IMR-90 (cell line): Measurements from ENCODE around the gene CCDC50. TPM values are rescaled to one million over a fixed set of nuclear protein-coding genes. Genes with fewer than 3 reads are reported as not detected.

Experiments
- ATAC-seq: fragments of 200-7000 bp; cut with Tn5 transposase; 2 replicates; pipeline ENCODE4 v1.9.1; 2020; ENCODE audit warnings: low read depth, mild to moderate bottlenecking, moderate library complexity
- BruUV-seq: library from RNA; stranded (reverse); fragments of 400-500 nt; replicated peaks from 2 replicates; lab custom pipeline; 2021; lab: Mats Ljungman, UMichigan
- CTCF ChIA-PET: fragments of 300-600 bp; formaldehyde crosslinking; extraction: SDS; loops from one replicate; lab custom pipeline; 2021; ENCODE audit warnings: antibody characterized with exemption; lab: Yijun Ruan, JAX
- POLR2A ChIA-PET: fragments of 300-600 bp; sonication (Branson Sonifier 250); formaldehyde crosslinking; loops from one replicate; lab custom pipeline; 2022; ENCODE audit warnings: antibody characterized with exemption; ENCODE audit not compliant: unreplicated experiment; lab: Charles Lee
- DNase-seq: peaks from one replicate; pipeline ENCODE4 v3.0.0; 2013
- H2AFZ ChIP-seq: replicated peaks from 2 replicates; pipeline ENCODE3; 2013; ENCODE audit warnings: low read length, mild to moderate bottlenecking; ENCODE audit not compliant: poor library complexity
- H2AK5ac ChIP-seq: 2 replicates; pipeline ENCODE4 v1.6.1; 2013; ENCODE audit warnings: low read depth, low read length, inconsistent platforms
- H2AK9ac ChIP-seq: replicated peaks from 2 replicates; pipeline ENCODE3; 2013; ENCODE audit warnings: mild to moderate bottlenecking, low read depth, low read length, moderate library complexity; ENCODE audit not compliant: poor library complexity
- H2BK120ac ChIP-seq: 2 replicates; pipeline ENCODE4 v1.6.1; 2013; ENCODE audit warnings: low read depth, low read length, inconsistent platforms
- H2BK15ac ChIP-seq: 3 replicates; pipeline ENCODE4 v1.6.1; 2013; ENCODE audit warnings: low read depth, low read length, inconsistent platforms
- H2BK20ac ChIP-seq: 2 replicates; pipeline ENCODE4 v1.6.1; 2013; ENCODE audit warnings: low read depth, mild to moderate bottlenecking, inconsistent platforms, low read length, moderate library complexity
- H2BK5ac ChIP-seq: 2 replicates; pipeline ENCODE4 v1.6.1; 2013; ENCODE audit warnings: mild to moderate bottlenecking, low read depth, low read length, inconsistent platforms; ENCODE audit not compliant: poor library complexity, severe bottlenecking
- H3K14ac ChIP-seq: replicated peaks from 2 replicates; pipeline ENCODE4 v1.6.1; 2013; ENCODE audit warnings: low read depth, low read length, inconsistent platforms
- H3K18ac ChIP-seq: 2 replicates; pipeline ENCODE4 v1.6.1; 2013; ENCODE audit warnings: low read depth, low read length, control low read depth
- H3K23ac ChIP-seq: 2 replicates; pipeline ENCODE4 v1.6.1; 2013; ENCODE audit warnings: low read depth, low read length, inconsistent platforms
- H3K27ac ChIP-seq: 2 replicates; pipeline ENCODE4 v1.5.1; 2013; ENCODE audit warnings: mild to moderate bottlenecking, control low read depth, low read length; ENCODE audit not compliant: insufficient read depth
- H3K27me3 ChIP-seq: 2 replicates; pipeline ENCODE4 v1.6.1; 2013; ENCODE audit warnings: low read length; ENCODE audit not compliant: control insufficient read depth, insufficient read depth
- H3K36me3 ChIP-seq: 2 replicates; pipeline ENCODE4 v1.6.1; 2013; ENCODE audit warnings: low read length, mixed read lengths; ENCODE audit not compliant: control insufficient read depth, insufficient read depth
- H3K4ac ChIP-seq: 2 replicates; pipeline ENCODE4 v1.6.1; 2013; ENCODE audit warnings: low read depth, low read length, inconsistent platforms
- H3K4me1 ChIP-seq: 2 replicates; pipeline ENCODE4 v1.6.1; 2013; ENCODE audit warnings: low read length, mixed read lengths; ENCODE audit not compliant: control insufficient read depth, insufficient read depth
- H3K4me2 ChIP-seq: 2 replicates; pipeline ENCODE4 v1.6.1; 2013; ENCODE audit warnings: low read depth, mild to moderate bottlenecking, control low read depth, low read length, moderate library complexity
- H3K4me3 ChIP-seq: 2 replicates; pipeline ENCODE4 v1.5.1; 2013; ENCODE audit warnings: low read depth, mild to moderate bottlenecking, control low read depth, low read length, moderate library complexity; ENCODE audit not compliant: insufficient read depth
- H3K56ac ChIP-seq: 2 replicates; pipeline ENCODE4 v1.6.1; 2013; ENCODE audit warnings: low read length, inconsistent platforms; ENCODE audit not compliant: insufficient read depth; ENCODE audit errors: extremely low read depth
- H3K79me1 ChIP-seq, 2 experiments: 2 replicates each; pipeline ENCODE4 v1.6.1; 2013; ENCODE audit warnings: low read length in 2 of 2, inconsistent platforms in 1 of 2, low read depth in 1 of 2
- H3K9ac ChIP-seq: 2 replicates; pipeline ENCODE4 v1.6.1; 2013; ENCODE audit warnings: low read depth, low read length, control low read depth
- H3K9me1 ChIP-seq: 2 replicates; pipeline ENCODE4 v1.6.1; 2013; ENCODE audit warnings: low read length, inconsistent platforms; ENCODE audit not compliant: insufficient read depth
- H3K9me3 ChIP-seq: 2 replicates; pipeline ENCODE4 v1.6.1; 2013; ENCODE audit warnings: low read length; ENCODE audit not compliant: control insufficient read depth, insufficient read depth
- H4K20me1 ChIP-seq: 2 replicates; pipeline ENCODE4 v1.6.1; 2013; ENCODE audit warnings: low read length, inconsistent platforms; ENCODE audit not compliant: insufficient read depth
- H4K5ac ChIP-seq: 2 replicates; pipeline ENCODE4 v1.6.1; 2013; ENCODE audit warnings: mild to moderate bottlenecking, low read depth, low read length, control low read depth
- H4K8ac ChIP-seq, 2 experiments: 2 replicates each; pipeline ENCODE4 v1.6.1; 2013; ENCODE audit warnings: low read depth in 2 of 2, low read length in 2 of 2, control low read depth in 1 of 2, inconsistent platforms in 1 of 2
- H4K91ac ChIP-seq: 2 replicates; pipeline ENCODE4 v1.6.1; 2013; ENCODE audit warnings: low read depth, low read length, inconsistent platforms; ENCODE audit not compliant: insufficient read depth
- BHLHE40 ChIP-seq: fragments of 150-350 bp; IDR thresholded peaks from 2 replicates; pipeline ENCODE4 v1.6.1; 2016; ENCODE audit warnings: mild to moderate bottlenecking, low read depth, low read length
- CEBPB ChIP-seq: IDR thresholded peaks from 2 replicates; pipeline ENCODE4 v1.6.1; 2012; ENCODE audit warnings: low read depth, low read length, improper control_type of control experiment
- CHD1 ChIP-seq: IDR thresholded peaks from 2 replicates; pipeline ENCODE4 v1.6.1; 2012; ENCODE audit warnings: low read depth, low read length, improper control_type of control experiment
- CTCF ChIP-seq: conservative IDR thresholded peaks from 2 replicates; pipeline ENCODE4 v1.5.1; 2012; ENCODE audit warnings: mild to moderate bottlenecking, low read depth, low read length, improper control_type of control experiment
- MAFK ChIP-seq: IDR thresholded peaks from 2 replicates; pipeline ENCODE4 v1.6.1; 2012; ENCODE audit warnings: low read depth, low read length, improper control_type of control experiment
- MXI1 ChIP-seq: IDR thresholded peaks from 2 replicates; pipeline ENCODE4 v1.6.1; 2012; ENCODE audit warnings: low read depth, mild to moderate bottlenecking, low read length, moderate library complexity, borderline replicate concordance
- NFE2L2 ChIP-seq: fragments of 150-350 bp; IDR thresholded peaks from 2 replicates; pipeline ENCODE4 v1.6.1; 2016; ENCODE audit warnings: low read depth, mild to moderate bottlenecking, low read length
- POLR2A ChIP-seq: IDR thresholded peaks from 2 replicates; pipeline ENCODE4 v1.6.1; 2012; ENCODE audit warnings: mild to moderate bottlenecking, low read depth, low read length
- RAD21 ChIP-seq: IDR thresholded peaks from 2 replicates; pipeline ENCODE4 v1.6.1; 2012; ENCODE audit warnings: low read length, improper control_type of control experiment
- RCOR1 ChIP-seq: IDR thresholded peaks from 2 replicates; pipeline ENCODE4 v1.6.1; 2012; ENCODE audit warnings: mild to moderate bottlenecking, low read length, improper control_type of control experiment; ENCODE audit not compliant: insufficient replicate concordance
- USF2 ChIP-seq: fragments of 150-350 bp; IDR thresholded peaks from 2 replicates; pipeline ENCODE4 v1.6.1; 2017; ENCODE audit warnings: mild to moderate bottlenecking, antibody characterized with exemption, low read length, low read depth
- WGBS, 2 experiments: methylation state at CpG; one replicate each; pipeline versions ENCODE4 v1.1.5 to v1.1.7; 2013; ENCODE audit warnings: missing lambda C conversion rate in 2 of 2; ENCODE audit not compliant: insufficient read length in 1 of 2; ENCODE audit errors: extremely low coverage in 2 of 2; 5-methylcytosine and 5-hydroxymethylcytosine counted together
- dilution Hi-C: fragments of 300-500 bp; cut with HindIII; formaldehyde crosslinking; loops from one replicate; pipeline ENCODE4 v1.14.3; 2018; ENCODE audit warnings: low sequenced_read_pairs; ENCODE audit not compliant: unreplicated experiment
- in situ Hi-C: fragments of 300-500 bp; cut with MboI; formaldehyde crosslinking; loops from 3 replicates; pipeline ENCODE4 v1.14.3; 2019; ENCODE audit warnings: low sequenced_read_pairs, inconsistent platforms, mixed read lengths
- intact Hi-C: fragments of 100-400 bp; cut with micrococcal nuclease; formaldehyde crosslinking; loops from 2 replicates; pipeline ENCODE4 v1.10.0; 2022
- polyA plus RNA-seq, 3 experiments: library from polyadenylated mRNA; depleted of rRNA; stranded (reverse); fragments of >200 nt; gene quantifications; 2 replicates each; pipeline ENCODE4 v1.2.3, GENCODE V29; 2012; ENCODE audit warnings: low replicate concordance in 1 of 3
- total RNA-seq: library from RNA; depleted of rRNA; stranded (reverse); fragments of >200 nt; gene quantifications from 2 replicates; pipeline ENCODE4 v1.2.3, GENCODE V29; 2012

Gene CCDC50
- total and polyA plus RNA-seq, 2 of the 4 experiments (the other 2 are of a cell fraction), result 59.0 to 63.1 TPM

GRCh38 chr3:191345334-191345733 lies 16.1 kb downstream of the CCDC50 start:
- Histone ChIP-seq H3K9me3 (no peaks in the 10 kb centered on the region), H3K4me3 (no peak overlapping the region), H2BK20ac (no peak overlapping the region), H4K8ac (no peak overlapping the region), H3K9ac (no peak overlapping the region), H3K4me1 (peaks cover 18% of the 10 kb centered on the region), H3K18ac (no peak overlapping the region), H3K27ac (no peak overlapping the region), H3K4me2 (peak overlapping the region; percentile 17; the same call in 1 of the 2 replicates), H4K5ac (no peak overlapping the region), H3K14ac (no peak overlapping the region), H2BK15ac (no peak overlapping the region), H3K79me1 (peaks cover 3 to 51% of the 10 kb centered on the region in 2 experiments; a peak in 2 of 4 replicates), H3K23ac (no peak overlapping the region), H2BK120ac (no peak overlapping the region), H4K20me1 (peaks cover 46% of the 10 kb centered on the region; the same call in 1 of the 2 replicates), H2AK9ac (no peak overlapping the region), H3K56ac (no peak overlapping the region), H3K36me3 (no peaks in the 10 kb centered on the region; the same call in 1 of the 2 replicates), H2BK5ac (peak overlapping the region; percentile 29), H2AFZ (no peak overlapping the region), H4K91ac (no peak overlapping the region), H3K4ac (no peak overlapping the region), H2AK5ac (no peak overlapping the region), H3K27me3 (no peaks in the 10 kb centered on the region), H3K9me1 (peaks cover 8% of the 10 kb centered on the region)
- TF ChIP-seq CHD1, result no peak
- peak; percentile 18; the same call in 1 of the 2 replicates for TF ChIP-seq NFE2L2
- no peak for TF ChIP-seq CTCF
- TF ChIP-seq MAFK, result peak; percentile 44; the same call in 1 of the 2 replicates
- TF ChIP-seq RAD21, result no peak
- TF ChIP-seq BHLHE40, result no peak
- TF ChIP-seq POLR2A, result no peak
- TF ChIP-seq CEBPB, result no peak
- TF ChIP-seq MXI1, result no peak
- TF ChIP-seq RCOR1, result no peak
- no peak for TF ChIP-seq USF2
- DNase-seq (no peak), ATAC-seq (no peak)
- BruUV-seq, result no TSS peak
- dilution Hi-C loops, result no loop called here
- in situ Hi-C loops, result loop anchor here (25.0 kb wide), 1 partner anchor 1542 kb away; no protein-coding TSS in a partner anchor
- ChIA-PET CTCF (no interaction called here), POLR2A (no interaction called here)
- intact Hi-C loops, result no loop called here
- WGBS, 2 experiments, result no CpG with 5 or more reads among the region's 5 CpGs
